Stimulated activated CD4-positive, alpha-beta T cell treated with anti-CD3 and anti-CD28 coated beads, Interleukin-1b, Interleukin-23, amount 100 ng/mL, for 48 hours (primary cell): Measurements from ENCODE around the gene WDR76.
"Not testable (repeated sequence)": the region's sequence is repeated elsewhere in the genome, so short reads cannot be mapped to it uniquely, and the experiment has no call there.

Experiments used
- DNase-seq: peaks from one replicate; pipeline ENCODE4 v3.0.0-alpha.2; 2020

Gene WDR76

DNA sequence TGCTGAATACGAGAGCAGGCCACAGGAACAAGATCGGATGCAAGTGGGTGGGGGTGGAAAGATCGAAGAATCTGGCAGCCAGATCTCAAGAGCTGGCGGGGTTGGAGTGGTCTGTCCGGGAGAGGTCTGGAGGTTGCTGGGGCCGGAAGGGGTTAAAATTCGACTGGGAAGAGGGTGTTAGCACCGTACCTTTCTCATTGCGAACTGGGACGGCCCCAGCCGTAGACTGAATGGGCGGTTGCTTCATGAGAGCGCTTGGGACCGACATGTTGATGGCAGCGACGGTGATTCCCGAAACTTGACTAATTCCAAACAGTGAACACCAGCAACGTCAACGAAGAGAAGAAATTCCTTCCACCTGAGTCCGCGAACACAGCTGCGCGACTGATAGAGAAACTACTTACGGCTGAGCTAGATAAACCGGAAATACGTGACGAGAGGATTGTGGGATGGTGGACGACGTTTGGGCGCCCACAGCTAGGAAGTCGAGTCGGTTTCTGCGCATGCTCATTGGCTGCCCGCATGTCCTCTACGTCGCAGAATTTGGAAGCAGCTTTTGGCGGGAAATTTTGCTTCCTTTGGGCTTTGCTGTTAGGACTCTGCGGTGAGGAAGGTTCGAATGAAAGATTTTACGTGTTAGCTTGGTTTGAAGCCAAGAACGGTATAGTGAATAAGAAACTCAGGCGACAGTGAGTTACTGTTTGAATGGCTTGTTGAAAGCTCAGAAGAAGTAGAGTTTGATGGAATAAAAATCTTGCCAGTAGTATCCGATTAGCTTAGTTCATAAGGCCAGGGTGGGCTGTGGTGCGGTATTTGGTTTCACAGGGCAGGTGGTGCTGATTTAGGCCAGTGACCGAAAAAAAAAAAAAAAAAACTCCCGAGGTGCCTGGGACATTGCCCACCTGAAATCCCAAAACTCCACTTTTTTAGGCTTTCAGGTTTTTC is 2.2 kb upstream of the WDR76 start, which contains the start of gene MFAP1:
Gene MFAP1, minus strand, starts transcription at position 389 of the 945 bp plus-strand sequence. Its CDS starts 121 bp downstream, at position 268.
- peak; percentile 94 for DNase-seq

DNA sequence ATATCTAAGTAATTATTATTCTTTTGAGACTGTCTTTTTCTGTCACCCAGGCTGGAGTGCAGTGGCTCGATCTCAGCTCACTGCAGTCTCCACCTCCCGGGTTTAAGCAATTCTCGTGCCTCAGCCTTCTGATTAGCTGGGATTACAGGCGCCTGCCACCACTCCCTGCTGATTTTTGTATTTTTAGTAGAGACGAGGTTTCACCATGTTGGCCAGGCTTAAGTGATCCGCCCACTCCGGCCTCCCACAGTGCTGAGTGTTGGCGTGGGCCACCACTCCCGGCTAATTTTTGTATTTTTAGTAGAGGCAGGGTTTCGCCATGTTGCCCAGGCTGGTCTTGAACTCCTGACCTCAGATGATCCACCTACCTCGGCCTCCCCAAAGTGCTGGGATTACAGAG is 1.5 kb upstream of the WDR76 start:
- not testable (repeated sequence) for DNase-seq

GRCh38 chr15:43826029-43826507 is 734 bp upstream of the WDR76 start:
- DNase-seq = no peak

DNA sequence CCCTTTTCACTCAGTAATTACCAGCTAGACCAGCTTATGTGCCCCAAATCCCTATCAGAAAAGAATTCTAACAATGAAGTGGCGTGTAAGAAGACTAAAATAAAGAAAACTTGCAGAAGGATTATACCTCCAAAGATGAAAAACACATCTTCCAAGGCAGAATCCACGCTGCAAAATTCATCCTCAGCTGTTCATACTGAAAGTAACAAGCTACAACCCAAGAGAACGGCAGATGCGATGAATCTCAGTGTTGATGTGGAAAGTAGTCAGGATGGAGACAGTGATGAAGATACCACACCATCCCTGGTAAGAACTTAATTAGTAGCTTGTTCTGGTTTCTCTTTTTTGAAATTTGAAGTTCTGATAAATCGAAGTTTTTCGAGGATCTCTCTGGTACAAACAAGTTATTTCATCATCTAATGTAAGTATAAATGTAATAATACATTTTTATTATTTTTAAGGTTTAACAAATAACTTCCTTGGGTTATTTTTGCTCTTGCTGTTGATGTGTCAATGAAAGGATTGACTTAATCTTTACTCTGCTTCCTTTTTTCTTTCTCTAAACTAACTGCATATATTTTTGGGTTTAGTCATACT is 1.4 kb downstream of the WDR76 start:
- peak; percentile 41 for DNase-seq

DNA sequence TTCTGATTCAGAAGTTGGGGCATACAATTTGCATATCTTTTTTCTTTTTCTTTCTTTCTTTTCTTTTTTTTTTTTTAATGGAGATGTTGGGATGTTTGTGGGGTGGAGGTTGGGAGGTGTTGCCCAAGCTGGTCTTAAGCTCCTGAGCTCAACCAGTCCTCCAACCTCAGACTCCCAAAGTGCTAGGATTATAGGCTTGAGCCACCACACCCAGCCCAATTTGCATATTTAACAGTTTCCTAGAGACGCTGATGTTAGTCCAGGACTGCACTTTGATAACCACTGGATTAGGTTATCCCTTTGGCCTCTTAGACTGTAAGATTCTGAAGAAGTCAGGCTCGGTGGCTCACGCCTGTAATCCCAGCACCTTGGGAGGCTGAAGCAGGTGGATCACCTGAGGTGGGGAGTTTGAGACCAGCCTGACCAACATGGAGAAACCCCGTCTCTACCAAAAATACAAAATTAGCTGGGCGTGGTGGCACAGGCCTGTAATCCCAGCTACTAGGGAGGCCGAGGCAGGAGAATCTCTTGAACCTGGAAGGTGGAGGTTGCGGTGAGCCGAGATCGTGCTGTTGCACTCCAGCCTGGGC is 3.2 kb downstream of the WDR76 start:
- not testable (repeated sequence) for DNase-seq

GRCh38 chr15:43830691-43831275 is 4.0 kb downstream of the WDR76 start:
- not testable (repeated sequence) for DNase-seq

GRCh38 chr15:43831519-43832052 is 4.8 kb downstream of the WDR76 start:
- DNase-seq = not testable (repeated sequence)

DNA sequence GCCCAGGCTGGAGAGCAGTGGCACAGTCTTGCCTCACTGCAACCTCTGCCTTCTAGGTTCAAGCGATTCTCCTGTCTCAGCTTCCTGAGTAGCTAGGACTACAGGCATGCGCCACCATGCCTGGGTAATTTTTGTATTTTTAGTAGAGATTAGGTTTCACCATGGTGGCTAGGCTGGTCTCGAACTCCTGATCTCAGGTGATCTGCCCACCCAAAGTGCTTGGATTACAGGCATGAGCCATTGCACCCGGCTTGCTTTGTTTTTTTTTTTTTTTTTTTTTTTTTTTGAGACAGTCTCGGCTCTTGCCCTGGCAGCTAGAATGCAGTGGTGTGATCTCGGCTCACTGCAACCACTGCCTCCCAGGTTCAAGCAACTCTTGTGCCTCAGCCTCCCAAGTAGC is 5.7 kb downstream of the WDR76 start:
- not testable (repeated sequence) for DNase-seq

DNA sequence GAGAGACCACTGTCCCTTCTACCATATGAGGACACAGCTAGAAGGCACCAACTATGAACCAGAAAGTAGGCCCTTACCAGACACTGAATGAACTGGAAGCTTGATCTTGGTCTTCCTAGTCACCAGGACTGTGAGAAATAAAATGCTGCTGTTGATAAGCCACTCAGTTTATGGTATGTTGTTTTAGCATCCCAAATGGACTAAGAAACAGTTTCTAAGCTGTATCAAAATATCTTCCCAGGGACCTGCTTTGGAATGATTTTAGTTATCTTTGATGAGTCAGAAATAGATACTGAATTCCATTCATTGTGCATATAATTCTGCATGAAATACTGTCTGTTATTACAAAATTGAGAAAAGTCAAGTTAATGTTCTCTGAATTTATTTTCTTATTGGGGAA is 18.6 kb downstream of the WDR76 start:
- DNase-seq = no peak

DNA sequence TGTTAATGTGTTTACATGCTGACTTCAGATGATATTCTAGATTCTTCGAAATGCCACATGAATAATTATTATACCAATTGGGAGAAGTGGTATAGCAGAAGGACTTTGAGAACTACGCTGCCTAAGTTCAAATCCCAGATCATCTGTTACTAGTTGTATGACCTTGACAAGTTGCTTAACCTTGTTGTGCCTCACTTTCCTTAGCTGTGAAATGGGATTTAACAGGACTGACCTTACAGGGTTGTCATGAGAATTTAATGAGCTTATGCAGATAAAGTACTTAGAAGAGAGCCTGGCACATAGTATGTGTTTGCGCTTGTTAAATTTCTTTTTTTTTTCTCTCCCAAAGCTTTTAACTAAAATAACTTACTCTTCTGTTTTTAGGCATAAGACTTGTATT is 24.4 kb downstream of the WDR76 start:
- no peak for DNase-seq

- DNase-seq = no peak
These were observed 25.8 kb downstream of the WDR76 start for GRCh38 chr15:43852607-43853006.

- DNase-seq = no peak
These were observed 28.0 kb downstream of the WDR76 start for GRCh38 chr15:43854801-43855200.

DNA sequence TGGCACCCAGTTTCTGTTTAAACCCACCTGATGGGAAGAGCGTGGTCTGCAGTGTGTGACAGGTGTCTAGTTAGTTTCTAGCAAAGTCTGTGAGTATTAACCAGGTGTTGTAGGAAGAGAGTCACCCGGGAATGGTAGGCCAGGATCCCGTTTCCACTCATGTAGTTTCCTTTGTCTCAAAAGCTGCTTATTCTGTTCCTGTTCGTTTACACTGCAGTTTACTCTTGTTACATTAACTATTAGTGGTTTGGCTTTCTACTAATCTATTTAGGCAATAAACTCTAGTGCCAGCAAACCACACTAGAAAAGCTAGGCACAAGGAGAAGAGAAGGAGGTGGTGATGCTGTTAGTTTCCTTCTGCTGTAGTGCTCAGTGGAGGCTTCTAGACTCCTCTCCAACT is 32.7 kb downstream of the WDR76 start:
- no peak for DNase-seq

DNA sequence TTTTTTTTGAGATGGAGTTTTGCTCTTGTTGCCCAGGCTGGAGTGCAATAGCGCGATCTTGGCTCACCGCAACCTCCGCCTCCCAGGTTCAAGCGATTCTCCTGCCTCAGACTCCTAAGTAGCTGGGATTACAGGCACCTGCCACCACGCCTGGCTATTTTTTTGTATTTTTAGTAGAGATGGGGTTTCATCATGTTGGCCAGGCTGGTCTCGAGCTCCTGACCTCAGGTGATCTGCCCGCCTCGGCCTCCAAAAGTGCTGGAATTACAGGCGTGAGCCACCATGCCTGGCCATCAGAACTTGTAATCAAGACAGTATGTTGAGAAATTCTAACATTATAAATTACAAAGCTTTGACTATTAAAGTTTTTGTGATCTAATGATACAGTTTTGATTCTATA is 39.8 kb downstream of the WDR76 start:
- not testable (repeated sequence) for DNase-seq

GRCh38 chr15:43867096-43867495 is 40.3 kb downstream of the WDR76 start:
- DNase-seq = no peak

GRCh38 chr15:43868406-43868805 is 41.6 kb downstream of the WDR76 start:
- DNase-seq = no peak

DNA sequence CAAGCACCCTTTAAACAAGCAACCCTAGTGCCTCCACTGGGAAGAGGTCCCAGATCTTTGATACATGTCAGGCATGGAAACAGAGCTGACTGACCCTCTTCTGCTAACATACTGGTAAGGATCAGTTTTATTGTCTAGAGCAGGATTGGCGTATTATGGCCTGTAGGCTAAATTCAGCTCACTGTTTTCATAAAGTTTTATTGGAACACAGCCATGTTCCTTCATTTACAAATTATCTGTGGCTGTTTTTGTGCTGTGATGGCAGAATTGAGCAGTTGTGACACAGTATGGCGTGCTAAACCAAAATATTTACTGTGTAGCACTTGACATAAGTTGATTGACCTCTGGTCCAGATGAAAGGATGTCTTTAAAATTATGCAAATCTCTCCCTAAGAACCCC is 45.0 kb downstream of the WDR76 start:
- no peak for DNase-seq

- DNase-seq = no peak
These were observed 45.7 kb downstream of the WDR76 start for GRCh38 chr15:43872416-43873020.

- no peak for DNase-seq
These were observed 46.8 kb downstream of the WDR76 start for GRCh38 chr15:43873651-43874050.

DNA sequence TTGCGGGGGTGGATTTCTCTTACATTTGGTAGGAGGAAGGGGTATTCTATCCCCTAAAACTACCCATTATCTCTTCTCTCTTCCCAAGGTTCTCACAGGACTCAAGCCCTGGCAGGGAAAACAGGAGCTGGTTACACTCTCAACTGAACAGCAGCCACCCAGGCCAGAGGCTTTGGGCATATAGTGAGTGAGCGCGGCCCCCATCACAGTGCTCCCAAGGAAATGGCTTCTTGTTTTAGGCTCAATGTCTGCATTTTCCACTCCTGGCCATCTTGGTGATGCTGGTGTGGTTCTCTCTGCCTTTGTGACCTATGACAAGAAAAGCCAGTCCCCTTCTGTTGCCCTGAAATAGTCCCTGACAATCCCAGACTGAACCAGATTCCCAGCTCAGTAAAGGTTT is 50.1 kb downstream of the WDR76 start:
- DNase-seq = no peak

GRCh38 chr15:43877371-43877770 is 50.6 kb downstream of the WDR76 start:
- no peak for DNase-seq

- DNase-seq = no peak
These were observed 51.6 kb downstream of the WDR76 start for GRCh38 chr15:43878446-43878845.
